GM19025 (cell line): Measurements from ENCODE around the gene BAIAP2L2.
"Not testable (repeated sequence)": the region's sequence is repeated elsewhere in the genome, so short reads cannot be mapped to it uniquely, and the experiment has no call there.

Experiments
- ATAC-seq: cut with Tn5 transposase; IDR thresholded peaks from one replicate; pipeline ENCODE4 v1.9.1; 2021; ENCODE audit warnings: mild to moderate bottlenecking, low read depth, moderate library complexity; ENCODE audit not compliant: unreplicated experiment

Gene BAIAP2L2, protein sequence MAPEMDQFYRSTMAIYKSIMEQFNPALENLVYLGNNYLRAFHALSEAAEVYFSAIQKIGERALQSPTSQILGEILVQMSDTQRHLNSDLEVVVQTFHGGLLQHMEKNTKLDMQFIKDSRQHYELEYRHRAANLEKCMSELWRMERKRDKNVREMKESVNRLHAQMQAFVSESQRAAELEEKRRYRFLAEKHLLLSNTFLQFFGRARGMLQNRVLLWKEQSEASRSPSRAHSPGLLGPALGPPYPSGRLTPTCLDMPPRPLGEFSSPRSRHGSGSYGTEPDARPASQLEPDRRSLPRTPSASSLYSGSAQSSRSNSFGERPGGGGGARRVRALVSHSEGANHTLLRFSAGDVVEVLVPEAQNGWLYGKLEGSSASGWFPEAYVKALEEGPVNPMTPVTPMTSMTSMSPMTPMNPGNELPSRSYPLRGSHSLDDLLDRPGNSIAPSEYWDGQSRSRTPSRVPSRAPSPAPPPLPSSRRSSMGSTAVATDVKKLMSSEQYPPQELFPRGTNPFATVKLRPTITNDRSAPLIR

GRCh38 chr22:38110008-38110862, at the start of gene BAIAP2L2:
Gene BAIAP2L2 (minus strand): TSS chr22:38110684. CDS start chr22:38110525, 159 bp downstream.
- no peak for ATAC-seq

- no peak for ATAC-seq
These were observed 45.2 kb upstream of the BAIAP2L2 start for GRCh38 chr22:38155703-38156102.

DNA sequence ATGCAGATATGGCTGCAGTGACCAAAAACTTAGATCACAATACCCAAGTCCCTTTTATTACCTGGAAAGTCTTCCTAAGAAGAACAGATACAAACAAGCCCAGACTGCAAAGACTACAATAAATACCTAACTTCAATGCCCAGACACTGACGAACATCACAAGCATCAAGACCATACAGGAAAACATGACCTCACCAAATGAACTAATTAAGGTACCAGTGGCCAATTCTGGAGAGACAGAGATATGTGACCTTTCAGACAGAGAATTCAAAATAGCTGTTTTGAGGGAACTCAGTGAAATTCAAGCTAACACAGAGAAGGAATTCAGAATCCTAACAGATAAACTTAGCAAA, 44.1 kb upstream of the BAIAP2L2 start:
- ATAC-seq, result not testable (repeated sequence)

DNA sequence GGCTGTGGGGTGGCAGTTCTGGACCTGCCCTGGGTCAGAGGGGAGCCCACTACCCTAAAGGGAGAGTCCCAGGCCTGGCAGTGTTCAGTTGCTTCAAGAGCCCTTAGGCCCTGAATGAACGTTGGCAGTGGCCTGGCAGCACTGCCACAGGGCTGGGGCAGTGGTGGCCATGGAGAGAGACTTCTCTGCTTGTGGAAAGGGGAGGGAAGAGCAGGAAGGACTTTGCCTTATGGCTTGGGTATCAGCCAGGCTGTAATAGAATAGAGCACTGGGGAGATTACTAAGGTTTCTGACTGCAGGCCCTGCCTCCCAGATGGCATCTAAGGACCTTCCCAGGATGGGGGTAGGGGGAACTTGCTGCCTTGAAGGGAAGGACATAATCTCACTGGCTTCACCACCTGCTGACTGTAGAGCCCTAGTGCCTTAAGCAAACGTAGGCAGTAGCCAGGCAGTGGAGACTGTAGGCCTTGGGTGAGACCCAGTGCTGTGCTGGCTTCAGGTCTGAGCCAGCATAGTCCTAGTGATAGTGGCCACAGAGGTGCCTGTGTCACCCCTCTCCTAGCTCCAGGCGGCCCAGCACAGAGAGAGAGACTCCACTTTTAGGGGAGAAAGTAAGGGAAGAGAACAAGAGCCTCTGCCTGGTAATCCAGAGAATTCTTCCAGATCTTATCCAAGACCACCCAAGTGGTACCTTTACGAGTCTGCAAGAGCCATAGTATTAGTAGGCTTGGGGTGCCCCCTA, 43.5 kb upstream of the BAIAP2L2 start:
- no peak for ATAC-seq

DNA sequence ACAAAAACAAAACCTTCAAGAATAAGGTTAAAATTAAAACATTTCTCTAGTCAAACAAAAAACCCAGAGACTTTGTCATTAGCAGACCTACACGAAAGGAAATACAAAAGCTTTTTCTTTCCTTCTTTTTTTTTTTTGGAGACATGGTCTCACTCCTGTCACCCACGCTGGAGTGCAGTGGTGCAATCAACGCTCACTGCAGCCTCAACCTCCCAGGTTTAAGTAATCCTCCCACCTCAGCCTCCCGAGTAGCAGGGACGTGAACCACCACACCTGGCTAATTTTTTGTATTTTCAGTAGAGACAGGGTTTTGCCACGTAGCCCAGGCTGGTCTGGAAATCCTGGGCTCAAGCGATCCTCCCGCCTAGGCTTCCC, 40.6 kb upstream of the BAIAP2L2 start:
- no peak for ATAC-seq

GRCh38 chr22:38148245-38148644, 37.8 kb upstream of the BAIAP2L2 start:
- no peak for ATAC-seq

DNA sequence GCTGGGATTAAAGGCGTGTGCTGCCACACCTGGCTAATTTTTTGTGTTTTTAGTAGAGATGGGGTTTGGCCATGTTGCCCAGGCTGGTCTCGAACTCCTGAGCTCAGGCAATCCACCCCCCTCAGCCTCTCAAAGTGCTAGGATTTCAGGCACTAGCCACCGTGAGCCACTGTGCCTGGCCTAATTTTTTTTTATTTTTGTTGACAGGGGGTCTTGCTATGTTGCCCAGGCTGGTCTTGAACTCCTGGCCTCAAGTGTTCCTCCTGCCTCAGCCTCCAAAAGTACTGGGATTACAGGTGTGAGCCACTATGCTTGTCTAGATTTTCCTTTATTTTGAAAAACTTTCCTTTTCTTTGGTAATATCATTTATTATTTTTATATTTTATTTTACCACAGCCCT, 35.7 kb upstream of the BAIAP2L2 start:
- ATAC-seq, result not testable (repeated sequence)

GRCh38 chr22:38144025-38144405, 33.5 kb upstream of the BAIAP2L2 start:
- ATAC-seq, result no peak

GRCh38 chr22:38142606-38143005, 32.1 kb upstream of the BAIAP2L2 start:
- no peak for ATAC-seq

- no peak for ATAC-seq
These were observed 30.9 kb upstream of the BAIAP2L2 start for GRCh38 chr22:38141217-38141973.

DNA sequence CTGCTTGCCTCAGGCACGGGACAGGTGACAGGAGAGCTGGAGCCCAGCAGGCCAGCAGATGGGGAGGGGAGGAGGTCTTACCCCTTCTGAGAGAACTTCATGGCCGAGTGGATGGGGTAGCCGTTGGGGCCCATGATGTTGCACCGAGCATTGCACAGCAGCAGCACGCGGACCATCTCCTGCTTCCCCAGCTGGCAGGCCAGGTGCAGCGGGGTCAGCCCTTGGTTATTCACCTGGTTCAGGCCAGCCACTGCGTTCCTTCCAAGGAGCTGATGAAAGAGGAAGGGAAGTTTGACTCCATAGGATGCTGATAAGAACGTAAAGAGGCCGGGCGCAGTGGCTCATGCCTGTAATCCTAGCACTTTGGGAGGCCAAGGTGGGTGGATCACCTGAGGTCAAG, 29.4 kb upstream of the BAIAP2L2 start:
- no peak for ATAC-seq

DNA sequence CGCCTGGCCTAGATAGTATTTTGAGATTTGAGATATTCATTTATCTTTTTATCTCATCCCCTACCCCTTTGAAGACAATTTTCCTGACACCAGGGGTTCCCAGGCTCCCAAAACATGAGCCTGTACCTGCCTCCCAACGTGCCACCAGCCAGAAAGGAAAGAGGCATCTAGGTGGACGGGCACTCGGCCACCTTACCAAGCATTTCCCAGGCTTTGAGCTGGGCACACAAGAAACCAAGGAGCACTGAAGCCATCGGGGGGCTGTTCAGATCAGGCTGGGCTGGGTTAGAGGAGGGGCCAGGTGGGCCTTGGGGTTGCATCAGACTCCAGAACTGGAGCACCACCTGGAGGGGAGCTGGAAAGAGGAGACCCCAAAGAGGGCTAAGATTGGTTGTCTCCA, 28.5 kb upstream of the BAIAP2L2 start:
- ATAC-seq, result no peak

GRCh38 chr22:38137876-38138687, 27.6 kb upstream of the BAIAP2L2 start:
- ATAC-seq, result no peak

GRCh38 chr22:38136607-38137006, 26.1 kb upstream of the BAIAP2L2 start:
- ATAC-seq, result no peak

GRCh38 chr22:38135133-38135706, 24.7 kb upstream of the BAIAP2L2 start:
- no peak for ATAC-seq

GRCh38 chr22:38133331-38133730, 22.8 kb upstream of the BAIAP2L2 start:
- ATAC-seq, result no peak

DNA sequence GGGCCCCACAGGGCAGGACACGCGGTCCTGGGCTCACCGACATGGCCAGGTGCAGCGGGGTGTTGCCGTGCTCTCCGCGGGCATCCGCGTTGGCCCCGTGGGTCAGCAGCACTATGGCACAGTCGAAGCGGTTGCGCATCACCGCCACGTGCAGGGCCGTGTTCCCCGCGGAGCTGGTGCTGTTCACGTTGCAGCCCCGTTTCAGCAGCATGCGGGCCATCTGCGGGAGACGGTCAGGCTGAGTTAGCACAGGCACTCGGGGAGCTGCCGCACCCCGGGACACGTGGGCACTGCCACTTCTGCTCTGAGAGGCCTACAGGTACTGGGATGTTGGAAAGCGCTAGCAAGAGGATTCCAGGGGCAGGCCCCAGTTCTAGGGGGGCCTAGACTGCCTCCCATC, 22.3 kb upstream of the BAIAP2L2 start:
- ATAC-seq, result no peak

DNA sequence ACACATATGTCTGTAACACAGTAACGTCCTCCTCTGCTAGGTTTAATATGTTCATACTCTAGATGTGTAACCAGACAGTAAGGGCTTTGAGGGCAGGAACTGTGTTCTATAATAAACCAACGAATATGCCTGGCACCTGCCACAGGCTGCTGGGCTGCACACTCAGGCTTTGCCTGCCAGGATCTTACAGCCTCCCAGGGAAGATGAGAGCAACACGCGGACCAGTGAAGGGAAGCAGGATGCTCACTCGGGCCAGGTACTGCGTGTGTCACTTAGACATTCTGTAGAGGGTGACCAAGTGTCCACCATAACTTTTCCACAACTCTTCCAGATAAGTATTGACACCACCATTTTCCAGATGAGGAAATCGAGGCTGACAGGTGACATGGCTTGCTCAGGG, 21.7 kb upstream of the BAIAP2L2 start:
- no peak for ATAC-seq

DNA sequence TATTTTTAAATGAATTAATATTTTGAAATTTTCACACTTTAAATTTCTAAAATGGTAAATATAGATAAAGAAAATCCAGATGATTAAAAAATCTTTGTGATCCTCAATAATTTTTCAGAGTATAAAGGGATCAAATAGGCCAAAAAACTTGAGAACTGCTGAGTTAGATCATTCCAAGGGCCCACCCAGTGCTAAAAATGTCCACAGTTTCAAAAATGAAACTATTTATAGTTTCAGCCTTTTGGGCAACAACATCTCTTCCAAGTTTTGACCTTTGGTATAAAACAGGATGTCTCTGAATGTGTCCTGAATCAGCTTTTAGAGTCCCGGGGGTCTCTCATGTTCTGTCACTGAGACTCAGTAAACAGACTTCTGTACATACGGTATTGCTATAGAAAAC, 20.9 kb upstream of the BAIAP2L2 start:
- no peak for ATAC-seq
